HG03469 (cell line): ENCODE results near the gene DUOX1.

Experiments used
- ATAC-seq: cut with Tn5 transposase; IDR thresholded peaks from one replicate; pipeline ENCODE4 v1.9.1; 2021; ENCODE audit warnings: mild to moderate bottlenecking, moderate library complexity, moderate number of reproducible peaks; ENCODE audit not compliant: unreplicated experiment

Gene DUOX1

DNA sequence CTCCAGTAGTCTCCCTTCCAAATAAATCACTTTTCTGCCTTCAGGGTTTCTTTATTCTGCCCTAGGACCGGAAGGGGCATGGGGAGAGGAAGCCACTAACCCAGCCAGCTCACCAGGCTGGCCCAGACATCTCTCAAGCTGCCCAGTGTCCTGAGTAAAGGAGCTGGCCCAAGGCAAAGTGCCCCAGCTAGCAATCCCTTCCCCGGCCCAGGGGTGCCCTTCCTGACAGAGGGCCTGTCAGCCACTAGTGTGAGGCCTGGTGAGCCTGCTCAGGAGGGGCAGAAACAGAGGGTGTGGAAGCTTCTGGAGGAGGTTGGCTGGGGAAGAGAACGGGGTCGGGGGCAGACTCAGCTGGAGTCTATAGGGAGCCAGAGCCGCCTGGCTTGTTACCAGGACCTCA lies 35.7 kb downstream of the DUOX1 start:
- no peak for ATAC-seq

DNA sequence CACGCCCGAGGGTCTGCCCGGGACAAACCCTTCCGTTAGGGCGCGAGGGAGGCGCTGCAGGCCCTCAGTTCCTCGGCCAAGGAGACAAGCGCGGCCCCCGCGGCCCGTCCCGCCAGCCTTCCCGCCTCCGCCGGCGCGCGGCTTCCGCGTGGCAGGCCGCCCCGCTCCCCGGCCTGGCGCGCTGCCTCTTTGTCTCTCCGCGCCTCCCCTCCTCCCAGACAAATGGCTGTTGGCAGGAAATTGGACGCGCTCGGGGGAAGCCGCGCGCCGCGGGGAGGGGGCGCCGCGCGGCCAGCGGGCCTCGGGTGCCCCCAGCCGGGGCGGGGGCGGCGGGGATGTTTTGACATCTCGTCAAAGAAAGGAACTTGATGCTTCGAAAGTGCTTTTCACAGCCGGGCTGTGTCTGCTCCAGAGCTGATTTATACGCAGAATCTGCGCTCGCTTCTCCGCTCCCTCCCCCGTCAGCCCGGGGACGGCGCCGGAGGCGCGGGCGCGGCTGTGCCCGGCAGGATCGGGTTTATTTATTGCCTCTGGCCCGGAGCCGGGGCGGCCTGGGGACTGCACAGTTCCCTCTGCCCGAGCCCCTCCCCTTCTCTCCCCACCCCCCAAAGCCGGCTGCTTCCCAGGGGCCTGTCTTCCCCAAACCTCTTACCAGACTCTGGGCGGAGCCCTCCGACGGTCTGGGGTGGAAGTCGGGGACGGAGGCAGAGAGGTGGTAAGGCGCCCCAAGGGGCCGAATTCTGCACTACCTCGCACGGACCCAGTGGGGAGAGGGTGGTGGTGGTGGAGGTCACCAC lies 37.2 kb downstream of the DUOX1 start:
- peak; percentile 85 for ATAC-seq

DNA sequence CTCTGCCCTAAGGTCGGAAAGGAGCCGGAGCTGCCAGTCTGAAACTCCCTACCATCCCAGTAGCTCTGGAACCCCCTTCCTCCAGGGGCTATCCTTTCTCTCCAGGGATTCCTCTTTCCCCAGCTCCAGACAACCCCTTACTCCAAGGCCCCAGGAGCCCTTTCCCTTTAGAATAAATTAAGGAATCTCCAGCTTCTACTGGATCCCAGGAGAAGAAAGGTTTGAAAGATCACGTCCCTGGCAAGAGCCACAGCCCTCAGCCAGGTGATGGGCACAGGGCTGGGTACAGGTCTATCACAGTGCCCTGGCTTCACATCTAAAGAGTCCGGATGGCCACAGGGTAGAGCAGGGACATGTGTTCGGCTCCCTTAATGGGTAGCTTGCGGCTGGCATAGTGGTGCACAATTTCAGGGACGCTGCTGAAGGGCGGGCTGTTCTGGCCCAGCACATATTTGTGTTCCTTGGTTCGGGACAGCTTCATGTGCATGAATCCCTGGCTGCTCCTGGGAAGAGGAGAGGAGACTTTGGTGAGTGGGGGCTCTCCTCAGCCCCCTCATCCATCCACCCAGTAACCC lies 37.9 kb downstream of the DUOX1 start:
- no peak for ATAC-seq

DNA sequence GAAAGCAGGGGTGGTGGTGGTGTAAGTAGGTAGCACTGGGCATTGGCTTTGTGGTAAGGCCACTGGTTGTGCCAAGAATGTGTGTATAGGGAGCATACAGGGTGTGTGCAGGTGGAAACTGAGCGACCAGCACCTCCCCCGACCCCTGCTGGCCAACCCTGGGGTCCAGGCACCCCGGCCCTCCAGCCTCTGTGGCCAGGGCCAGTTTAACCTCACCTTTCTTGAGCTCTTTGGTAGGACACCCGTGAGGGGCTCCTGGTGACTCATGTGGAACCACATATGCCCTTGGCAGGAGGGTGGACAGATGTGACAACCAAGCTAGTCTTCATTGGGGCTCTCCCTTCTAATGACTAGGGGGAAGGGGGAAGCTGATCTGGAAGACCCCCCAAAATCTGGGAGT lies 38.5 kb downstream of the DUOX1 start:
- ATAC-seq: no peak

DNA sequence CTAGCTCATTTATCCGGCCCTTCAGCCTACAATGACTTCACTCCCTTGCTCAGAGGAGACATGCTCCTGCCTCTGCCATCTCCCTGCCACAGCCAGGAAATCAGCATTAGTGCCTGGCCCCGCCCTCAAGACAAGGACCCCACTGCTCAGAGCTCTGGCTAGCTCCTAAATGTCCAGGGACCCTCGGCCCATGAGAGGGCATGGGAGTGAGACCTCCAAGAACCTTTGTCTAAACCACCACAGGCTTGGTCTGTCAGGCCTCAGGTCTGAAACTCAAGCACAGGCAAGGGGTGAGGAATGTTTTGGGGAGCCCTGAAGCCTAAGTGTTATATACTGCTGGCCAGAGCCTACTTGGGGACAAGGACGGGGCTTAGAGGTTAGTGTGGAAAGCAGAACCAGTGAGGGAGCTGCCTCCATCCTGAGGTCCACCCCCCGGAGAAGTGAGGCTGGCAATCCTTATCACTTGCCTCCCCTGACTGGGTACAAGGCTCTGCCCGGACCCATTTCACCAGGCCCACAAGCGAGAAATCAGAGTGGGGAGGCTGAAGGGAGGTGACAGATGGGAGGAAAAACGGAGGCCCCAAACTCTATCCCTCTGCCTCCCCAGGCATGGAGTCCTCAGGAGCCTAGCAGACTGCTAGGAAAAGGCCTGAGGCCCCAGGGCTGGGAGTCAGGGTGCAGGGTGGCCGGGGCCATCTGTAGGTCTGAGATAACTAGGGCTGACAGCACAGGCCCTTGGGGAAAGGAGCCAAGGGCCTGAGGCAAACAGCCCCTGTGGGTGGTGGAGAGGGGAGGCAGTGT lies 39.2 kb downstream of the DUOX1 start:
- no peak for ATAC-seq

DNA sequence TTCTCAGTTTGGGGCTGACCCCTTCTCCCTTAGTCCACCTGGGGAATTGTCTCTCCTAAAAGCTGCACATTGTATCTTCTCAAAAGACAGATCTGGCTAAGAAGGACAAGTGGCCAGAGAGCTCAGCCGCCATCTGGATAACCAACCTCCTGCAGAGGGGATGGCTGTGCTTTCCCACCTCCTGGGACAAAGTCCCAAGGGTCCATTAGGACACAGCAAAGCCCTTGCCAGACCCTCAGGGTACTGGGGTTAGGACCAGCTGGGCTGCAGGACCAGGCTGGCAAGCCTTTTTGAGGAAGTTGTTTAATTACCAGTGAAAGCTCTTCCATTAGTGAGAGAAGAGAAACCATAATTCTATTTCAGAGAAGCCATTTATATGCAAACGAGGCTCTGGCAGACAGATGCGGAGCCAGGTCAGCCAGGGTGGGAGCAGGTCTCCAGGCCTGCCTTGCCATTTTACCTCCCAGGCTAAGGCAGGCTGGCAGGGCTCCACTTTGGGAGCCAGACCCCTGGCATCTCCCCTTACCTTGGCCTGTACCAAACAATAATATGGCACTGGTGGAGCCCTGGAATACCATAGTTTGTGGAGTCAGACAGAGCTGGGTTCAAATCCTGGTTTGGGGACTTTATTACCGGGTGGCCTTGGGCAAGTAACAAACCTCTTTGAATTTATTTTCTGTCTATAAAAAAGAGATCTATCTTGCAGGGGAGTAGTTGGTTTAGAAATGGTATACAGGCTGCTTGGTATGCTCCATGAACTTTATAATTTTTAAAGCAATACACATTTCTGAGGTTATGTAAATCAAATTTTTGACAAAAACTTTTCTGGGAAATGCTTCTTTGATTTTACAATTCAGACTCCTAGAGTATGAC lies 40.0 kb downstream of the DUOX1 start:
- ATAC-seq: no peak

DNA sequence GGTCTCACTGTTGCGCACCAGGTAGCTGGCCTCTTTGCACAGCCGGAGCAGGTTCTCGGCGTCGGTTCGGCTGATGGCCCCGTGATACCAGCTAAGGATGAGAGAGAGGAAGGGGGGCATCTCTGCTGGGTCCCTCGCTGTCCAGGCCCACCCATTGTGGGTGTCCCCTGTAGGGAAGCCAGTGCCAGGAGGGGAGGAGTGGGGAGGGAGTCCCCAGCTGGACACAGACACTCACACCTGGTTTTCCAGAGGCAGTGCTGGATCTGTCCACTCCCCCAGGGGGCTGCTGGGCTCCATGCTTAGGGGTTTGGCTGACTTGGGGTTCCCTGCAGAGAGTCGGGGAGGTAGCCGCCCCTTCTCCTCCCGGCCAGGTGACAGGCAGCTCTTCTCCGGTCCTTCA lies 42.1 kb downstream of the DUOX1 start:
- no peak for ATAC-seq

DNA sequence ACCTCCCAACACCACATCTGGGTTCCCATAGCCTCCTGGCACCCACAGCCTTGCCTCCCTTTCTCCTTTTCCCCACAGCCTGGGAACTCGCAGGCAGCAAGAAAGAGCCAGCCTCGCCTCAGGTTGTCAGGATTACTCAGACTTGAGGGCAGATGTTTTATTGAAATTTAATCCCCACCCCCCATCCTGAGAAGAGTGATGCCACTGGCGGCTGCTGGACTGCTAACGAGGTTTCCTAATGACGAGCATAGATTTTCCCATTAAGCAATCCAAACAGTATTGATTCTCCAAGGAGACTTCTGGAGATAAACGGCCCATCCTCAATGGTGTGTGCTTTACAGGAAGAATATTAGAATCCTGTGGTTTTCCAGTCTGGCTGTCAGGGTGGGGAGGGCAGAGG lies 44.3 kb downstream of the DUOX1 start:
- no peak for ATAC-seq

DNA sequence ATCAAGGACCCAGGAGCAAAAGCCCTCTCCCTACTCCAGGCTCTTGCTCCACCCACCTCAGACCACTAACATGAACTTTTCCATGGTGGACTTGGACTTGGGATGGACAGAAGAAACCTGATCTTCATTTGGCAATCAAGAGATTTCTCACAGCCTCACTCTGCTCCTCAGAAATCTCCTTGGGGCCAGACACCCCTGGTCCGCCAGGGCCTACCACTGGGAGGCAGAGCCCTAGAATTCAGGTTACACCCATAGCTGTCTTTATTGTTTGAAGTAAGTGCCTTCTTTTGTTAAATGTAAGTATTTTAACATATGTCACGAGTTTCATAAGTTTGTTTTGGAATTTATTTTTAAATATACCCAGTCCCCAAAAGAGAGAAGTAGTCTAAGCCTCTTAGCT lies 44.8 kb downstream of the DUOX1 start:
- no peak for ATAC-seq

DNA sequence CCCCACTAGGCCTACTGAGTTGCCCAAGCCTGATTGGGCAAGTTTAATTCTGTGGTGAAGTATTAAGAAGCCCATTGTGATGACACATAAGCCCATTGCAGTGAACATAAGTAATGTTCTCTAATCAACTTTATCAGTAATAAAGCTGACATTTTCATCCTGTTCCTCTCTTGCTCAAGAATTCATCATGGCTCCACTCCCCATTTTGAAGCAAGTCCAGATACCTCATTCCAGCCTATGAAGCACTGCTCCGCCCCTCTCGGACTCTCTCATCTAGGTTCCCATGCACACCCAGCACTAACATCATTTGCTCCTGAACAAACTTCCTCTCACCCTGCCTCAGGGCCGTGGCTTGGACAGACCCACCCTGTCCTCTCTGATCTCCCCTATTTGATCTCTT lies 47.5 kb downstream of the DUOX1 start:
- ATAC-seq: no peak

DNA sequence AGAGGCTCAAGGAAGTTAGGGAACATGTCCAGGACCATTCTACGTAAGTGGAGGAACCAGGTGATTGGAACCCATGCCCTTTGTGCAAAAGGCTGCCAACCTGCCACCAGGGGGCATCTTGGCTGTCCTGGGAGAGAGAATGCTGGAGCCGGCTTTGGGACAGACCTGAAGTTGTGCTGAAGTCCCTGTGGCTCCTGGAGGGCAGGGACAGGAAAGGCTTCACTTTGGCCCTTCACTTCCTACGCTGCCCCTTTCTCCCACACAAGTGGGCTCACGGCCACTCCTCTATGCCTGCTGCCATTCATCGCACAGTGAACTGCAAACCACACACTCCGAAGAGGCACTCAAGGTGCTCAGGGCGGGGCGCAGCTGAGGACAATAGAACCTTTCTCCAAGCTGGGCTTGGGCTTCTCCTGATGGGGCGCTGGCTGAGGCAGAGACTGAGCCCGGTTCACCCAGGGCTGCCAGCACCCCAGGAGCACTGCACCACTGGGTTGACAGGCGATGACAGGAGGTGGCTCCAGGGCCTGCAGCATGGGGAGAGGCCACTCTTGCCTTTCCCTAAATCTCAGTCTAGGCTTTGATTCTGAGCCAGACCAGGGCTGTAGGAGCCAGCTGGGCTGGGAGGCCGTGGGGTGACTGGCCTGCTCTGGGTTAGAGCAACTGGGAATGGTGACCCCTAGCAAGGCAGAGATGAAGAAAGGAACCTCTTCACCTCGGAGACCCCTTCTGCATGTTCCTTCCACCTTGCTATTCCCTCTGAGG lies 49.6 kb downstream of the DUOX1 start:
- no peak for ATAC-seq

DNA sequence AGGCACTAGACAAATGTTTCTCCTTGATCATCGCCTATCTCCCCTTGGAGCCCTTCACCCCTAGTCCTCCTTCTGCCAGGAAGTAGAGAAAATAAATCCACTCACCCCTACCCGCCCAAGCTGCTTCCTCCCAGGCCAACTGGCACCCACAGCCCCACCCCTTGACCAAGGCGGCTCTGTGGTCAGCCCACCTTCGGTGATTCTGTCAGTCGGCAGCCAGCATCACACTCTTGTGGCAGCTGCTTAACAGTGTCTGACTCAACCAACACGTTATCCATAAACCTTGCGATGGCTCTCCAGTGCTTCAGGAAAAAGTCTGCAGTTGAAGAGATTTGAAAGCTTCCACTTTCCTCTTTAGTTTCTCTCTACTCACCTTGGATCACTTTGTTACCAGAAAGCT lies 50.4 kb downstream of the DUOX1 start:
- ATAC-seq: no peak

DNA sequence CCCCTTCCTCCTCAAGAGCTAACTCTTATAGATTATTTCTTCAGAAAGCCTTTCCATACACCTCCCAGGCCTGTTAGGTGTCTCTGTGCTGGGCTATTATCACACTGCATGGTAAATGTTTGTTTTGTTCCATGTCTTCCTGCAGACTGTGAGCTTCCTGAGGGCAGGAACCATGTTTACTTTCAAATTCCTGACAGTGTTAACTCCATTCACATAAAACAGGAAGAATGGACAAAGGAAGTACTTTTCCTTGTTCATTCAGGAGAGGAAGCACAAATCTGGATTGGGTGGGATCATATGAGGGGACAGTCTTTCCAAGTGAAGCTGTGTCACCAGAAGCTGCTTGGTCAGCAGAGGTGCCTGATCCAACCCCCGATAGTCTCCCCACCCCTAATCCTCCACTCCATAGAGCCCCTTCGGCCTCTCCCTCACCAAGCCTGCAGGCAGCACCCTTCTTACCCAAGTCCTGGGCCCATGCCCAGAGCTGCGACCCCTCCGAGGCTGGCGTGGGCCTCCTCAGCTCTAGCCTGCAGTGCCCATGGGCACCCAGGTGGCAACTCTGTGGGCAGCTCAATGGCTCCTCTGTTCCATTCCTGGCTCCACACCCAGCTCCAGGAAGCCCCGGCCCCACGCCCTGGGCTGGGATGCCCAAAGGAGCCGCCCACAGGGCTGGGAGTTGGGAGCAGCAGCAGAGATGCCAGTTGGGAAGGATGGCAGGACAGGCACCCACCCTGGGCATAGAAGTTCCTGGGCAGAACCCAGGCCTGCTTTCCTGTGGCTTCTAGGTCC lies 51.0 kb downstream of the DUOX1 start:
- no peak for ATAC-seq

DNA sequence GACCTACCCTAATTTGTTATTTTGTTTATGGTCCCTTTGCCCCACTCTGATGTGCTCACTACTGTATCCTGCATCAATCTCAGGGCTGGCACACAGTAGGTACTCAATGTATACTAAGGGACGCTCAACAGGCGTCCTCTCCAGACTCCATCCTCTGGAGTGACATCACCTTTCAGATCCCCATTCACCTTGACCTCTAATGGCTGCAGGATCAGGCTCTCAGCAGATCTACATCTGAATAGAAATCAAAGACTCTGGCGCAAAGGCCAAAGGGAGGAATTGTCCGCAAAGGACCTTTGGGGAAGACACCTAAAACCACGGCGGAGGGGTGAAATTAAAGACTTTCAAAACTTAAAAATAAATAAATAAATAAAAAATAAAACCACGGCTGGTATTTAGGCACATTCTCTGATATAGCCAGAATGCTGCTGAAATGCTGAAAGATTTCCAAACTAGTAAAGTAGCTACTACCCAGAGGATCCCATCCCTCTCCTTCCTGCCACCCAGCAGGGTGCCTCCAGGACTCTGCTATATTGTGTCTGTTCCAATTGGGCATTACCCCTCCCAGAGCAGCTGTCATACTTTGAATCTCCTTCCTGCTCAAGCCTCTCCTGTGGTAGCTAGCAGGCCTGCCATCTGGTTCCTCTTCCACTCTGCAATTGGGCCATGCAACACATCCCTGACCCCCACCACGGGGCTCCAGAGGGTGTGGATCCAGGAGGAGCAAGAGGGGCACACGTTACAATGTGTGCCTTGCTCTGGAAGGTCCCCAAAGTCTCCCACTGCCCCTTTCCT lies 51.9 kb downstream of the DUOX1 start:
- ATAC-seq: no peak

DNA sequence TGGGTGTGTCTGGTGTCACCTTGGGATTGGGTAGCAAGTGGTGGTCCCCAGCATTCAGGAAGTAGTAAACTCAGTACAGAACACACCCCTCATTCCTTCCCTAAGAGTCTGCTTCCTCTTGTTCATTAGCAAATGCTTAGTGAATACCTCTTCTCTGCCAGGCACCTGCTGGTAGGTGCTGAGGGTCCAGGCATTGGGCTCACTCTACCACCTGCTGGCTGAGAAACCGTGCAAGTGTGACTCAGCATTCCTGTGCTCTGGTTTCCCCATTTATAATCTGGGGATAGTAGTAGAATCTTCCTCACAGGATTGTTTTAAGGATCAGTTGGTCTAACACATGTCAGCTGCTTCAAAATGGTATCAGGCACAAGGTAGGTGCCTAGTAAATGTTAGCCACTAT lies 53.2 kb downstream of the DUOX1 start:
- ATAC-seq: no peak

DNA sequence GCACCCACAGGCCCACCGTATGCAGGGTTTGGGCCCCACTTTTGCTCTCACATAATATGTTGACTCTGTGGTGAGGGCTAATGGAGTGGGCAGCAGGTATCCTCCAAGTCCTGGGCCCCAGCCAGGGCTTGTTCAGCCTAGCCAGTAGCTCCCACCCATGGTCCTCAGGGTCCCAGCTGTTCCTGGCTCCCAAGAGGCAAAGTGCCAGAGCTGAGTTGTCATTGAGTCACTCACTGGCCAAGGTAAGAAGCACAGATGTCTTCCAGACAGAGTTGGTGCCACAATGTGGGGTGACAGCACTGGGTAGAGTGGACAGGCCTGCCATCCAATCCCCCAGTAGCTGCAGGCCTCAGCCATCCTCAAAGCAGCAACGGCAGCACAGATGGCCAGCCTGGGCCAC lies 53.7 kb downstream of the DUOX1 start:
- ATAC-seq: no peak

DNA sequence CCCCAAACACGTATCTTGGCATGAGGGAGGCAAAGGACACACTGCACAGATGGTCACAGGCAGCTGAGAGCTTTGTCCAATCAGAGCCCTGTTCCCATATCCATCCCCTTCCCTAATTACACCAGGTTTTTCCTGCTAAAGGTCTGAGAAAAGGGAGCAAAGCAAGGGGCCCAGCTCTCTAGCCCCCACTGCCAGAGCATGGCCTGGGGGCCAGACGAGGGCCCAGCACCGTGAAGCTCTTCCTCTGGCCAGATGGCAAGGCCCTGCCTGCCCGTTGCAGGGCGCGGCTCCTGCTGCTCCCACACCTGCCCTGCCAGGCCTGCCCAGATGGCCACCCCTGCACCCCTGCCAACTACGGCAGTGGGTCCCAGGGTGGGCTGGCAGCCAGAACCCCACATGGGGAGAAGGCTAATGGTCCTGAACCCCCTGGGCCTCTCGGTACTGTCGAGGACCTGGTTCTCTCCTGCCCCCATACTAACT lies 54.8 kb downstream of the DUOX1 start:
- ATAC-seq: no peak

DNA sequence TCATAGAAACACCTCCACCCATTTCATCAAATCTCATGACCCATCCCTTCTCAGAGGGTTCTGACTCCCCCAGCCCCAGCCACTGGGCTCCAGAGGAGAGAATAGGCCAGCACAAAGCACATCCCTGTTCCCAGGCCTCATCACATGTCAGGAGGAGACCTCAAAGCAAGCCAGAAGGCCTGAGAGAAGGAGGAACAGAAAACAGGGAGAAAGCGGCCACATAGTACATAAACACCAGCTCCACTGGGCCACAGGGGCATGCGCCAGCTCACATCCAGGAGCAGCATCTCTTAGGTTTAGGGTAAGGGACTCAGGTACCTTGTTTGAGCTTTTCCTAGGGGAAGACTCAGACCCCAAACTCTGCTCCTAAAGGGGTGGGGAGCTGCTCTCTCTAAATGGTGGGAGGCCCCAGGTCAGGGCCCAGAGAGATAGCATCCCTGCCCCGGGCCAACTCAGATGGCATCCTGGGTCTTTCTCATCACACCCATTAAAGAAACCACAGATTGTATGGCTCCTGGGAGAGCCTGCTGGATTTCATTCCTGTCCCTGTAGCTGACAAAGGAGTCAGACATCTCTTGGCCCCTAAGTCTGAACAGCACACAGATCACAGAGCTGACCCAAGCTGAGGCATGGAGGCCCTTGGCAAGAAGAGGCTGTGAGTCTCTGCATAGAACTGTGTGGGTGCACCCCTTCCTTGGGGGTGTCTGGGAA lies 55.4 kb downstream of the DUOX1 start:
- ATAC-seq: no peak
